Upper lobe of right lung (tissue), 1 donor: ENCODE data around the gene CNTN3. TPM values are rescaled to one million over a fixed set of nuclear protein-coding genes. Genes with fewer than 3 reads are reported as not detected.

Source experiments
- ATAC-seq: fragments of 200-7000 bp; cut with Tn5 transposase; one replicate; pipeline ENCODE4 v1.9.1; 2020; ENCODE audit warnings: mild to moderate bottlenecking, moderate library complexity
- DNase-seq: peaks from one replicate; pipeline ENCODE4 v3.0.0-alpha.2; 2020
- H3K27ac ChIP-seq: fragments of 200-600 bp; one replicate; pipeline ENCODE4 v1.8.0; 2022
- H3K27me3 ChIP-seq: fragments of 200-600 bp; one replicate; pipeline ENCODE4 v1.8.0; 2022; ENCODE audit warnings: mild to moderate bottlenecking
- H3K36me3 ChIP-seq: fragments of 200-600 bp; one replicate; pipeline ENCODE4 v1.8.0; 2022
- H3K4me1 ChIP-seq: fragments of 200-600 bp; one replicate; pipeline ENCODE4 v1.8.0; 2022
- H3K4me3 ChIP-seq: fragments of 200-600 bp; one replicate; pipeline ENCODE4 v1.8.0; 2022; ENCODE audit warnings: mild to moderate bottlenecking
- H3K9me3 ChIP-seq: fragments of 200-600 bp; one replicate; pipeline ENCODE4 v1.8.0; 2022
- CTCF ChIP-seq: fragments of 200-600 bp; IDR thresholded peaks from one replicate; pipeline ENCODE4 v1.8.0; 2022; ENCODE audit warnings: antibody characterized with exemption
- intact Hi-C: fragments of 100-400 bp; cut with DNase I; formaldehyde crosslinking; loops from one replicate; pipeline ENCODE4 v1.11.0; 2022
- total RNA-seq: library from RNA; stranded (reverse); fragmentation: NEBNext Ultra II Directional; extraction: Animal tissue kit (Norgen Biotek cat#: 25700); gene quantifications from one replicate; pipeline ENCODE4 v1.2.1, GENCODE V29; 2021
- donor health status: DM: no; HTN: yes; CAD: no; lungs with severe emphysema.

CNTN3 gene
- total RNA-seq, 1 donor from 2014 or later, result 1.6 TPM

DNA sequence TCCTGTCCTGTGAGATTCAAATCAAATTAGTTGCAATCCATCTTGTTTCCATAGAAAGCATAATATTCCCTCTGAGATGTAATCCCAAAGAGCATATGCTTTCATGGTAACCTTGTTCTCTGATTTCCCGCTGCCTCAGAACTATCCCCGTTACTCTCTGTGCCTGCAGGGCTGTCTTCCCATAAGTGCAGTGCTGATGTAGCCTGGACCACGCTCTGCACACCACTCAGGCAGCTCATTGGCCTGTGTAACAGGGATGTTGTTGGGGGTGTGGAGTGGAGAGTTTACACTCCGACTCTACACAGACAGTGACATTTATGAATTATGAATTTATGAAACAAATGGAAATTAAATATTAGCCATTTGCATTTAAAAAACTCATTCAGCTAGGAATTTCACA is 33.6 kb upstream of the CNTN3 start:
- H3K27me3 ChIP-seq, result no peaks in the 10 kb centered on the region
- no peak overlapping the region for H3K27ac ChIP-seq
- ATAC-seq, result no peak
- no peaks in the 10 kb centered on the region for H3K9me3 ChIP-seq
- no peak overlapping the region for H3K4me3 ChIP-seq
- intact Hi-C loops, result no loop called here
- no peak for DNase-seq
- TF ChIP-seq CTCF, result no peak
- H3K36me3 ChIP-seq, result no peaks in the 10 kb centered on the region
- no peaks in the 10 kb centered on the region for H3K4me1 ChIP-seq

GRCh38 chr3:74646094-74646493 is 31.6 kb upstream of the CNTN3 start:
- Histone ChIP-seq H3K27me3 (no peaks in the 10 kb centered on the region), H3K4me1 (no peaks in the 10 kb centered on the region), H3K9me3 (no peaks in the 10 kb centered on the region), H3K4me3 (no peak overlapping the region), H3K27ac (no peak overlapping the region), H3K36me3 (no peaks in the 10 kb centered on the region)
- TF ChIP-seq CTCF, result no peak
- ATAC-seq (no peak), DNase-seq (no peak)
- intact Hi-C loops, result no loop called here

- peak; percentile 72 for ATAC-seq
- H3K27me3 ChIP-seq, result no peaks in the 10 kb centered on the region
- no peak overlapping the region for H3K4me3 ChIP-seq
- TF ChIP-seq CTCF, result no peak
- no peak for DNase-seq
- H3K9me3 ChIP-seq, result no peaks in the 10 kb centered on the region
- no peaks in the 10 kb centered on the region for H3K36me3 ChIP-seq
- intact Hi-C loops, result no loop called here
- H3K27ac ChIP-seq, result no peak overlapping the region
- no peaks in the 10 kb centered on the region for H3K4me1 ChIP-seq
These were observed 29.2 kb upstream of the CNTN3 start for GRCh38 chr3:74643636-74644035.

GRCh38 chr3:74642876-74643275 is 28.4 kb upstream of the CNTN3 start:
- no peaks in the 10 kb centered on the region for H3K4me1 ChIP-seq
- H3K27ac ChIP-seq, result no peak overlapping the region

DNA sequence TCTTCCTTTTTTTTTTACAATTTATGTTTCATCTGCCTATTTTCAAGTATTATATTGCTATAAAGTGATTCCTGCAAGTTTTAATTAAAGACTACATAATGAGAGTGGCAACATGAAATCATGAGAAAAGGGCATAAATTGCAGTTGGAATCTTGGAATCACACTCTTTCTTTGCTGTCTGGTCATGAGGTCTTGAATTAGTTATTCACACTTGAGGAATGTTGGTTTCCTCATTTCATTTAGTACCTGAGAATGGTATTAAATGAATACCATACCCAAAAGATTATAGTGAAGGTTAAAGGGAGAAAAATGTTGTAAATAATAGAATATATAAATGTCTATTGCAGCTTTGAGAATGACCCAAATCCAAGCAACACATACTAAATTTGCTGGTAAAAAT is 25.8 kb upstream of the CNTN3 start:
- H3K27ac ChIP-seq, result no peak overlapping the region
- TF ChIP-seq CTCF, result no peak
- H3K9me3 ChIP-seq, result no peaks in the 10 kb centered on the region
- no peak for DNase-seq
- no peaks in the 10 kb centered on the region for H3K4me1 ChIP-seq
- no peaks in the 10 kb centered on the region for H3K27me3 ChIP-seq
- no peak for ATAC-seq
- H3K4me3 ChIP-seq, result no peak overlapping the region
- intact Hi-C loops, result no loop called here
- no peaks in the 10 kb centered on the region for H3K36me3 ChIP-seq

More at GRCh38 chr3:74642876-74643275, 28.4 kb upstream of the CNTN3 start:
- ATAC-seq, result no peak
- H3K4me3 ChIP-seq, result no peak overlapping the region
- DNase-seq, result no peak
- no peaks in the 10 kb centered on the region for H3K36me3 ChIP-seq
- H3K9me3 ChIP-seq, result no peaks in the 10 kb centered on the region
- intact Hi-C loops, result no loop called here
- TF ChIP-seq CTCF, result no peak
- no peaks in the 10 kb centered on the region for H3K27me3 ChIP-seq

- no peak overlapping the region for H3K4me3 ChIP-seq
- no peak for DNase-seq
- no peaks in the 10 kb centered on the region for H3K4me1 ChIP-seq
- no peak overlapping the region for H3K27ac ChIP-seq
- no peak for ATAC-seq
- no peaks in the 10 kb centered on the region for H3K27me3 ChIP-seq
- intact Hi-C loops, result no loop called here
- no peaks in the 10 kb centered on the region for H3K9me3 ChIP-seq
- TF ChIP-seq CTCF, result no peak
- H3K36me3 ChIP-seq, result no peaks in the 10 kb centered on the region
These were observed 25.2 kb upstream of the CNTN3 start for GRCh38 chr3:74639681-74640080.
